GM21360 (cell line): ENCODE data around the gene GNAS.
"Not testable (repeated sequence)": the region's sequence is repeated elsewhere in the genome, so short reads cannot be mapped to it uniquely, and the experiment has no call there.

Experiments used
- ATAC-seq: cut with Tn5 transposase; IDR thresholded peaks from one replicate; pipeline ENCODE4 v1.9.1; 2021; ENCODE audit warnings: mild to moderate bottlenecking, moderate library complexity; ENCODE audit not compliant: unreplicated experiment

GNAS gene

GRCh38 chr20:58922036-58922435 lies 69.5 kb downstream of the GNAS start:
- no peak for ATAC-seq

- no peak for ATAC-seq
Measured at GRCh38 chr20:58923117-58923712, 70.7 kb downstream of the GNAS start.

- no peak for ATAC-seq
Measured at GRCh38 chr20:58926802-58927489, 74.4 kb downstream of the GNAS start.

- ATAC-seq: no peak
Measured at GRCh38 chr20:58927490-58928061, 75.1 kb downstream of the GNAS start.

- ATAC-seq: no peak
Measured at GRCh38 chr20:58930496-58930895, 78.0 kb downstream of the GNAS start.

- no peak for ATAC-seq
Measured at GRCh38 chr20:58932170-58932569, 79.7 kb downstream of the GNAS start.

GRCh38 chr20:58938078-58938477 lies 85.6 kb downstream of the GNAS start:
- no peak for ATAC-seq

- no peak for ATAC-seq
Measured at GRCh38 chr20:58938541-58938940, 86.0 kb downstream of the GNAS start.

GRCh38 chr20:58941471-58941870 lies 89.0 kb downstream of the GNAS start:
- no peak for ATAC-seq

GRCh38 chr20:58942549-58942948 lies 90.0 kb downstream of the GNAS start:
- no peak for ATAC-seq

GRCh38 chr20:58944610-58945009 lies 92.1 kb downstream of the GNAS start:
- ATAC-seq: no peak

- ATAC-seq: no peak
Measured at GRCh38 chr20:58945965-58946631, 93.6 kb downstream of the GNAS start.

- not testable (repeated sequence) for ATAC-seq
Measured at GRCh38 chr20:58947797-58948388, 95.4 kb downstream of the GNAS start.

GRCh38 chr20:58950603-58951002 lies 98.1 kb downstream of the GNAS start:
- no peak for ATAC-seq

GRCh38 chr20:58953050-58953449 lies 100.5 kb downstream of the GNAS start:
- no peak for ATAC-seq

- ATAC-seq: no peak
Measured at GRCh38 chr20:58956078-58956477, 103.6 kb downstream of the GNAS start.

GRCh38 chr20:58959652-58960051 lies 107.1 kb downstream of the GNAS start:
- no peak for ATAC-seq
